GM23248 (cell line): ENCODE data around the gene NDC80.

Experiments used
- EZH2 ChIP-seq: fragments of 200-600 bp; sonication (generic); IDR thresholded peaks from 2 replicates; pipeline ENCODE4 v1.6.1; 2018; ENCODE audit warnings: antibody characterized with exemption, mild to moderate bottlenecking; ENCODE audit not compliant: insufficient read depth, poor library complexity, severe bottlenecking
- EZH2phosphoT487 ChIP-seq: fragments of 200-600 bp; sonication (generic); IDR thresholded peaks from 2 replicates; pipeline ENCODE4 v1.6.1; 2018; ENCODE audit warnings: antibody characterized with exemption, moderate library complexity, mild to moderate bottlenecking, low read depth; ENCODE audit not compliant: insufficient read depth

GRCh38 chr18:2655178-2655953 is 84.0 kb downstream of the NDC80 start, which contains the start of gene SMCHD1:
- TF ChIP-seq EZH2phosphoT487: no peak
- no peak for TF ChIP-seq EZH2
